Thyroid gland (tissue), 4 donors: ENCODE data around the gene ABCC8. TPM values are rescaled to one million over a fixed set of nuclear protein-coding genes. Genes with fewer than 3 reads are reported as not detected.
A peak's percentile ranks its signal among the peaks of the same experiment; 100 is the strongest.

Experiments used
- DNase-seq, 2 donors: peaks; one replicate each; pipeline ENCODE4 v3.0.0-alpha.2; 2019
- H3K27ac ChIP-seq, 3 donors: fragments of 200-600 bp; sonication (generic); 1 replicate in 2 of 3; 2 replicates in 1 of 3; pipeline ENCODE4 v1.5.1; 2016 to 2019; ENCODE audit warnings: mild to moderate bottlenecking in 1 of 3, moderate library complexity in 1 of 3
- H3K27me3 ChIP-seq: fragments of 200-600 bp; sonication (generic); one replicate; pipeline ENCODE4 v1.5.1; 2019
- H3K36me3 ChIP-seq, 2 donors: fragments of 200-600 bp; sonication (generic); one replicate each; pipeline ENCODE4 v1.5.1; 2016 to 2019
- H3K4me1 ChIP-seq, 2 donors: fragments of 200-600 bp; sonication (generic); one replicate each; pipeline ENCODE4 v1.5.1; 2017 to 2019
- H3K4me3 ChIP-seq, 3 donors: fragments of 200-600 bp; sonication (generic); replicated peaks in 1 of 3; 1 replicate in 2 of 3; 2 replicates in 1 of 3; pipeline ENCODE4 v1.5.1; 2016; ENCODE audit warnings: mild to moderate bottlenecking in 1 of 3
- H3K9me3 ChIP-seq: fragments of 200-600 bp; sonication (generic); one replicate; pipeline ENCODE4 v1.5.1; 2017
- CTCF ChIP-seq, 6 experiments: fragments of 200-600 bp in 3 of 6; fragments of 450-650 bp in 3 of 6; sonication (generic) in 3 of 6; IDR thresholded peaks; one replicate each; pipeline ENCODE4 v1.5.1; 2016 to 2019; ENCODE audit warnings: antibody characterized with exemption in 6 of 6, mild to moderate bottlenecking in 2 of 6, inconsistent platforms in 1 of 6, moderate library complexity in 1 of 6
- POLR2A ChIP-seq, 2 donors: fragments of 450-650 bp; IDR thresholded peaks; one replicate each; pipeline ENCODE4 v1.6.1; 2017; ENCODE audit warnings: antibody characterized with exemption in 2 of 2, mild to moderate bottlenecking in 2 of 2, moderate library complexity in 1 of 2
- WGBS, 2 donors: methylation state at CpG; one replicate each; pipeline ENCODE4 v1.1.5; 2017; 5-methylcytosine and 5-hydroxymethylcytosine counted together
- intact Hi-C: fragments of 100-400 bp; cut with DNase I; formaldehyde crosslinking; loops from one replicate; pipeline ENCODE4 v1.15.1; 2023
- total RNA-seq, 4 donors: library from RNA; depleted of rRNA; stranded (reverse); fragments of >200 nt; gene quantifications; one replicate each; pipeline ENCODE4 v1.2.3, GENCODE V29; 2016

The ABCC8 gene
- total RNA-seq, 4 donors from 2014 or later: 10.9 to 19.1 (median 15.1) TPM

- 21 to 27% methylated on average over 9 of the region's 9 CpGs for WGBS, 2 donors
- Histone ChIP-seq H3K27me3 (no peaks in the 10 kb centered on the region), H3K27ac (no peak overlapping the region), H3K4me3 (peak overlapping the region in 1 of 3 donors; percentile 37), H3K4me1 (peaks cover 8 to 13% of the 10 kb centered on the region in 2 donors), H3K36me3 (no peaks in the 10 kb centered on the region), H3K9me3 (no peaks in the 10 kb centered on the region)
- intact Hi-C loops: no loop called here
- DNase-seq: no peak
- TF ChIP-seq CTCF (IDR thresholded peaks at IDR 0.05) (no peak), POLR2A (IDR thresholded peaks at IDR 0.05) (no peak)
Observed at GRCh38 chr11:17477084-17477333, 364 bp upstream of the ABCC8 start.

- Histone ChIP-seq H3K27ac (no peak overlapping the region), H3K4me3 (peak overlapping the region in 2 of 3 donors; percentile 37 to 38), H3K36me3 (no peaks in the 10 kb centered on the region), H3K27me3 (no peaks in the 10 kb centered on the region), H3K9me3 (no peaks in the 10 kb centered on the region), H3K4me1 (peaks cover 8 to 13% of the 10 kb centered on the region in 2 donors)
- DNase-seq: peak; percentile 11 to 13
- no peak for TF ChIP-seq CTCF (IDR thresholded peaks at IDR 0.05)
- WGBS, 2 donors: 10 to 14% methylated on average over 21 to 26 of the region's 31 CpGs
- intact Hi-C loops: no loop called here
Observed at GRCh38 chr11:17475666-17476316, 854 bp downstream of the ABCC8 start.

GRCh38 chr11:17473071-17473744 is 3.4 kb downstream of the ABCC8 start:
- H3K27me3 ChIP-seq: no peaks in the 10 kb centered on the region
- DNase-seq: no peak
- TF ChIP-seq POLR2A (IDR thresholded peaks at IDR 0.05): no peak
- no peak for TF ChIP-seq CTCF (IDR thresholded peaks at IDR 0.05)

GRCh38 chr11:17472467-17472866 is 4.2 kb downstream of the ABCC8 start:
- no peaks in the 10 kb centered on the region for H3K27me3 ChIP-seq
- no peak overlapping the region for H3K27ac ChIP-seq
- TF ChIP-seq POLR2A (IDR thresholded peaks at IDR 0.05): no peak
- no peak for TF ChIP-seq CTCF (IDR thresholded peaks at IDR 0.05)
- no peaks in the 10 kb centered on the region for H3K9me3 ChIP-seq
- H3K36me3 ChIP-seq: no peaks in the 10 kb centered on the region
- intact Hi-C loops: no loop called here
- no peak overlapping the region for H3K4me3 ChIP-seq
- WGBS, 2 donors: 57 to 63% methylated on average over 3 of the region's 3 CpGs
- DNase-seq: no peak
- H3K4me1 ChIP-seq: peaks cover 4 to 9% of the 10 kb centered on the region in 2 donors

More at GRCh38 chr11:17473071-17473744, 3.4 kb downstream of the ABCC8 start:
- H3K36me3 ChIP-seq: no peaks in the 10 kb centered on the region
- H3K9me3 ChIP-seq: no peaks in the 10 kb centered on the region
- intact Hi-C loops: no loop called here
- no peak overlapping the region for H3K27ac ChIP-seq
- peaks cover 4 to 9% of the 10 kb centered on the region in 2 donors for H3K4me1 ChIP-seq
- 50 to 69% methylated on average over 6 of the region's 6 CpGs for WGBS, 2 donors
- no peak overlapping the region for H3K4me3 ChIP-seq

GRCh38 chr11:17471501-17471900 is 5.1 kb downstream of the ABCC8 start:
- Histone ChIP-seq H3K27ac (no peak overlapping the region), H3K36me3 (no peaks in the 10 kb centered on the region), H3K9me3 (no peaks in the 10 kb centered on the region), H3K4me1 (peaks cover 4 to 9% of the 10 kb centered on the region in 2 donors), H3K27me3 (no peaks in the 10 kb centered on the region), H3K4me3 (no peak overlapping the region)
- TF ChIP-seq CTCF (IDR thresholded peaks at IDR 0.05) (no peak), POLR2A (IDR thresholded peaks at IDR 0.05) (no peak)
- intact Hi-C loops: no loop called here
- WGBS, 2 donors: 93 to 98% methylated on average over 3 of the region's 3 CpGs
- no peak for DNase-seq
